Measurements from ENCODE around the gene KCTD10. TPM values are rescaled to one million over a fixed set of nuclear protein-coding genes. Genes with fewer than 3 reads are reported as not detected.
A peak's percentile ranks its signal among the peaks of the same experiment; 100 is the strongest.

KCTD10 gene
- total and polyA plus RNA-seq, 9 of the 15 experiments (the other 6 are each of a cell fraction or from before 2014, with no cell fraction given) = 1.9 to 37.5 (median 15.7) TPM

GRCh38 chr12:109504068-109504467 is 27.0 kb upstream of the KCTD10 start:
- no peak for TF ChIP-seq MYNN (IDR thresholded peaks at IDR 0.05)
- no peak for TF ChIP-seq MYNN (CRISPR knock-in tag; IDR thresholded peaks at IDR 0.05)
- TF ChIP-seq, protein P1, sequence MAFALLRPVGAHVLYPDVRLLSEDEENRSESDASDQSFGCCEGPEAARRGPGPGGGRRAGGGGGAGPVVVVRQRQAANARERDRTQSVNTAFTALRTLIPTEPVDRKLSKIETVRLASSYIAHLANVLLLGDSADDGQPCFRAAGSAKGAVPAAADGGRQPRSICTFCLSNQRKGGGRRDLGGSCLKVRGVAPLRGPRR (CRISPR knock-in tag; IDR thresholded peaks at IDR 0.05) = no peak
- TF ChIP-seq NFIX (CRISPR knock-in tag; IDR thresholded peaks at IDR 0.05; ENCODE audit: low read depth) = peak; percentile 79
- TF ChIP-seq ZNF76 (CRISPR knock-in tag; IDR thresholded peaks at IDR 0.05; ENCODE audit: borderline replicate concordance) = no peak
- peak; percentile 92 for TF ChIP-seq NFIC (IDR thresholded peaks at IDR 0.05)
- TF ChIP-seq SPI1 (IDR thresholded peaks at IDR 0.05; ENCODE audit: borderline replicate concordance, low read depth, low read length) = no peak
- no peak for TF ChIP-seq IRF2 (CRISPR knock-in tag; IDR thresholded peaks at IDR 0.05)
- TF ChIP-seq EGR1 (conservative IDR thresholded peaks at IDR 0.05) = no peak
- TF ChIP-seq ZSCAN32 (CRISPR knock-in tag; IDR thresholded peaks at IDR 0.05) = no peak
- Histone ChIP-seq H3K9ac (ENCODE audit: insufficient read depth in 1 of 2, low read depth in 2 of 2, low read length in 2 of 2) (no peak overlapping the region), H3K9me3 (replicated peaks; ENCODE audit: control insufficient read depth, insufficient read depth, low read depth, low read length) (no peaks in the 10 kb centered on the region), H3K27me3 (ENCODE audit: control insufficient read depth in 2 of 2, insufficient read depth in 2 of 2, low read length in 2 of 2) (no peaks in the 10 kb centered on the region), H3K4me1 (replicated peaks in 1 of 2; ENCODE audit: control insufficient read depth in 2 of 2, insufficient read depth in 2 of 2, low read length in 2 of 2) (no peaks in the 10 kb centered on the region), H3K4me3 (no peak overlapping the region), H2AFZ (ENCODE audit: low read depth, low read length) (no peak overlapping the region), H3K79me2 (ENCODE audit: control insufficient read depth, insufficient read depth, low read length) (no peaks in the 10 kb centered on the region), H3K9me1 (ENCODE audit: control insufficient read depth, insufficient read depth, low read length) (no peaks in the 10 kb centered on the region), H3K4me2 (ENCODE audit: insufficient read depth, low read length) (no peak overlapping the region), H3K27ac (ENCODE audit: extremely low read depth, low read depth, low read length) (no peak overlapping the region), H4K20me1 (replicated peaks; ENCODE audit: control insufficient read depth, insufficient read depth, low read length) (no peaks in the 10 kb centered on the region), H3K36me3 (ENCODE audit: control insufficient read depth, insufficient read depth, low read length) (peaks cover 83% of the 10 kb centered on the region)
- FAIRE-seq = no peak
- intact Hi-C loops (cut with micrococcal nuclease) (no loop called here), in situ Hi-C loops (cut with MboI) (no loop called here)
- DNase-seq (ENCODE audit: extremely low read depth in 1 of 4, low spot score in 3 of 4) = no peak
- ChIA-PET POLR2A (interaction anchor here (0.7 kb wide), 1 partner anchor 20 kb away, joined by 3 read pairs; no protein-coding TSS in a partner anchor), CTCF (ENCODE audit: low intra/inter-chr PET ratio) (no interaction called here)
- no peak for ATAC-seq
- BruUV-seq (replicated peaks) = no TSS peak
- WGBS (ENCODE audit: insufficient coverage, low coverage, missing lambda C conversion rate) = 58% methylated on average over 1 of the region's 1 CpG
